ENCODE measurements around the gene BMP4. TPM values are rescaled to one million over a fixed set of nuclear protein-coding genes. Genes with fewer than 3 reads are reported as not detected.

BMP4 gene
- 5.0 and 16.8 TPM in 2 replicates for total RNA-seq (ENCODE audit: low replicate concordance)

DNA sequence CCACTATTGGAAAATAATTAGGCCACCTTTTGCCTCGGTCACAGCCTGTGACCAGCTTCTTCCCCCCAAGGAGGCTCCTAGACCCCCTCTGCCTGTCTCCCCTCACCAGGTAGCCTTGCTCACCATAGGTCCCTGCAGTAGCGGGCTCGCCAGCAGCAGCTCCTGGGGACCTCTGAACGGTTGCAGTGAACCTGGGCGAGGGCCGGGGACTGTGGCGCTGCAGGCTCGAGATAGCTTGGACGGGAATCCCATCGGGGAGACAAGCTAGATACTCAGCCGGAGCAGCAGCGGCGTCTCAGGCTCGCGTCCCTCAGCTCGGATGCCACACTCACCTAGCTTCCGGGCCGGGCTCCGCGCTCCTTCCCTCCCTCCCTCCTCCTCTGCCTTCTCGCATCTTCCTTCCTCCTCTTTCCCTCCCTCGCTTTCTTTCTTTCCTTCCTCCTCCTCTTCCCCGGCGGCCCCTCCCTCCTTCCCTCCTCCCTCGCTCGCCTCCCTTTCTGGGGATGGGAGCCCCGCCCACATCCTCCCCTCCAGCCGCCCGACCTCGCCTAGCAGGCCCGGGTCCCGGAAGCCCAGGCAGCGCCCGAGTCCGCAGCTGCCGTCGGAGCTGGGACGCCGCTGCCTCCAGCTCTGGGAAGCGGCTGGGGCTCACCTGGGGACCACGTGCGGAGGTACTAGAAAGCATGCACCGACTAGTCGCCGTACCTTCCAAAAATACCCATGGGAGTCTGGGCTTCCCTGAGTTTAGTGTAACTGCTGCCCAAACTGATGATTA, at the start of gene BMP4:
Gene BMP4, minus strand, starts transcription at position 399 of the 775 bp plus-strand sequence. CDS start 4,603 bp downstream, outside the sequence.

Measured in smooth muscle cell of the coronary artery (primary cell).